Body of pancreas (tissue), 4 donors: ENCODE data around the gene PDZD4.

Source experiments
- POLR2A ChIP-seq, 3 donors: fragments of 450-650 bp; IDR thresholded peaks; one replicate each; pipeline ENCODE4 v1.6.1; 2016; ENCODE audit warnings: antibody characterized with exemption in 3 of 3, mild to moderate bottlenecking in 2 of 3
- TF ChIP-seq, protein P1 (sequence below), 7 experiments: fragments of 450-650 bp in 4 of 7; fragments of 200-600 bp in 3 of 7; sonication (generic) in 3 of 7; IDR thresholded peaks; one replicate each; pipeline ENCODE4 v1.5.1; 2016 to 2019; ENCODE audit warnings: antibody characterized with exemption in 7 of 7

DNA sequence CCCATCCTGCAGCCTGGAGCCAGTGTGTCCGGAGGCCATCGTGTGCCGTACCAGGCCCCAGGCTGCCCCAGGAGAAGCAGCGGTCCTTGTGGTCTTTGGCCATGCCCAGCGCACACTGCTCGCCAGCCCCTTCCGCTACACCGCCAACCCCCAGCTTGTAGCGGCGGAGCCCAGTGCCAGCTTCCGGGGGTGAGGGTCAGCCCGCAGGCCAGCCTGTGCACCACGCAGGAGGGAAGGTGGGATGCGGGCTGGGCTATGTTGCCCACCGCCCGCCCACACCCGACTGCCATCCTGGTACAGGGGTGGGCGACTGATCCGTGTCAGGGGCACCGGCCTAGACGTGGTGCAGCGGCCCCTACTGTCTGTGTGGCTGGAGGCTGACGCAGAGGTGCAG is 57.1 kb downstream of the PDZD4 start:
- TF ChIP-seq, protein P1, sequence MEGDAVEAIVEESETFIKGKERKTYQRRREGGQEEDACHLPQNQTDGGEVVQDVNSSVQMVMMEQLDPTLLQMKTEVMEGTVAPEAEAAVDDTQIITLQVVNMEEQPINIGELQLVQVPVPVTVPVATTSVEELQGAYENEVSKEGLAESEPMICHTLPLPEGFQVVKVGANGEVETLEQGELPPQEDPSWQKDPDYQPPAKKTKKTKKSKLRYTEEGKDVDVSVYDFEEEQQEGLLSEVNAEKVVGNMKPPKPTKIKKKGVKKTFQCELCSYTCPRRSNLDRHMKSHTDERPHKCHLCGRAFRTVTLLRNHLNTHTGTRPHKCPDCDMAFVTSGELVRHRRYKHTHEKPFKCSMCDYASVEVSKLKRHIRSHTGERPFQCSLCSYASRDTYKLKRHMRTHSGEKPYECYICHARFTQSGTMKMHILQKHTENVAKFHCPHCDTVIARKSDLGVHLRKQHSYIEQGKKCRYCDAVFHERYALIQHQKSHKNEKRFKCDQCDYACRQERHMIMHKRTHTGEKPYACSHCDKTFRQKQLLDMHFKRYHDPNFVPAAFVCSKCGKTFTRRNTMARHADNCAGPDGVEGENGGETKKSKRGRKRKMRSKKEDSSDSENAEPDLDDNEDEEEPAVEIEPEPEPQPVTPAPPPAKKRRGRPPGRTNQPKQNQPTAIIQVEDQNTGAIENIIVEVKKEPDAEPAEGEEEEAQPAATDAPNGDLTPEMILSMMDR (IDR thresholded peaks at IDR 0.05), result no peak
- no peak for TF ChIP-seq POLR2A (IDR thresholded peaks at IDR 0.05)
